ENCODE data around the gene CEMP1.

CEMP1 gene

DNA sequence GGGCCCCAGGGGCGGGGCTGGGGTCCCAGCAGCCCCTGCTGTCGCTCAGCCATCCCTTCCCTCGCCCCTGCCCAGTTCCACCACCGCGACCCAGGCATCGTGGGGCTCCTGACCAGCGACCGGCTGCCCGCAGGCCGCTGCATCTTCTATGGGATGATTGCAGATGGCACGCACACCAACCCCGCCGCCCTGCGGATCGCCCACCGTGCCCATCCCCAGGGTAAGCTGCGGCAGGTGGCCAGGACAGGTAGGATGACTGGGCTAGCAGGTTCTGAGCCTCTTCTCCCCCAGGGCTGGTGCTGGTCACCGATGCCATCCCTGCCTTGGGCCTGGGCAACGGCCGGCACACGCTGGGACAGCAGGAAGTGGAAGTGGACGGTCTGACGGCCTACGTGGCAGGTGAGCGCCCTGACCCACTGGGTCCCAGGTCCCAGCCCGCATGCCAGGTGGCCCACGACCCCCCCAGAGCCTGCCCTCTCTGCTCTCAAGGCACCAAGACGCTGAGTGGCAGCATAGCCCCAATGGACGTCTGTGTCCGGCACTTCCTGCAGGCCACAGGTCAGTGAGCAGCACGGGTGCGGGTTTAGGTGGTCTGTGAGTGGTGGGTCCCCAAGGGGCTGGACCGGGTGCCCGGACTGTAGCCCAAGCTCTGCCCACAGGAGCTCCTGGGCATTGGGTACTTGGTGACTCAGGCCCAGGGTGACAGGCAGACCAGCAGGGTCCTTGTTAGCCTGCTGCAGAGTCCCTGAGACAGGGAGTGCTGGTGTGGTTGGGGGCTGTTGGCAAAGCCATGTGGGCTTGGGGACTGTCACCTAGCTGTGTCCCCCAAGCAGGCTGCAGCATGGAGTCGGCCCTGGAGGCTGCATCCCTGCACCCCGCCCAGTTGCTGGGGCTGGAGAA, 2.8 kb downstream of the CEMP1 start:
- CTCF ChIA-PET: no interaction called here
- H3K27ac ChIP-seq: peak overlapping the region; percentile 91
- POLR2A ChIA-PET (ENCODE audit: low non-redundant PET): no interaction called here
- TF ChIP-seq, protein P1, sequence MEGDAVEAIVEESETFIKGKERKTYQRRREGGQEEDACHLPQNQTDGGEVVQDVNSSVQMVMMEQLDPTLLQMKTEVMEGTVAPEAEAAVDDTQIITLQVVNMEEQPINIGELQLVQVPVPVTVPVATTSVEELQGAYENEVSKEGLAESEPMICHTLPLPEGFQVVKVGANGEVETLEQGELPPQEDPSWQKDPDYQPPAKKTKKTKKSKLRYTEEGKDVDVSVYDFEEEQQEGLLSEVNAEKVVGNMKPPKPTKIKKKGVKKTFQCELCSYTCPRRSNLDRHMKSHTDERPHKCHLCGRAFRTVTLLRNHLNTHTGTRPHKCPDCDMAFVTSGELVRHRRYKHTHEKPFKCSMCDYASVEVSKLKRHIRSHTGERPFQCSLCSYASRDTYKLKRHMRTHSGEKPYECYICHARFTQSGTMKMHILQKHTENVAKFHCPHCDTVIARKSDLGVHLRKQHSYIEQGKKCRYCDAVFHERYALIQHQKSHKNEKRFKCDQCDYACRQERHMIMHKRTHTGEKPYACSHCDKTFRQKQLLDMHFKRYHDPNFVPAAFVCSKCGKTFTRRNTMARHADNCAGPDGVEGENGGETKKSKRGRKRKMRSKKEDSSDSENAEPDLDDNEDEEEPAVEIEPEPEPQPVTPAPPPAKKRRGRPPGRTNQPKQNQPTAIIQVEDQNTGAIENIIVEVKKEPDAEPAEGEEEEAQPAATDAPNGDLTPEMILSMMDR (conservative IDR thresholded peaks at IDR 0.05; ENCODE audit: low read depth): no peak
- no peak for DNase-seq (ENCODE audit: low spot score)

DNA sequence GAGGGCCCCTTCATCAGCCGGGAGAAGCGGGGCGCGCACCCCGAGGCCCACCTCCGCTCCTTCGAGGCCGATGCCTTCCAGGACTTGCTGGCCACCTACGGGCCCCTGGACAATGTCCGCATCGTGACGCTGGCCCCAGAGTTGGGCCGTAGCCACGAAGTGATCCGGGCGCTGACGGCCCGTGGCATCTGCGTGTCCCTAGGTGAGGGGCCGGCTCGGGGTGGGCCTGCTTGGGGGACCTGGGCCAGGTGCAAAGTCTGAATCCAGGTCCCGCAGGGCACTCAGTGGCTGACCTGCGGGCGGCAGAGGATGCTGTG, 3.5 kb downstream of the CEMP1 start:
- TF ChIP-seq, protein P1 (conservative IDR thresholded peaks at IDR 0.05; ENCODE audit: low read depth): no peak
- no peak overlapping the region for H3K27ac ChIP-seq
- CTCF ChIA-PET: no interaction called here
- DNase-seq (ENCODE audit: low spot score): no peak
- POLR2A ChIA-PET (ENCODE audit: low non-redundant PET): no interaction called here

DNA sequence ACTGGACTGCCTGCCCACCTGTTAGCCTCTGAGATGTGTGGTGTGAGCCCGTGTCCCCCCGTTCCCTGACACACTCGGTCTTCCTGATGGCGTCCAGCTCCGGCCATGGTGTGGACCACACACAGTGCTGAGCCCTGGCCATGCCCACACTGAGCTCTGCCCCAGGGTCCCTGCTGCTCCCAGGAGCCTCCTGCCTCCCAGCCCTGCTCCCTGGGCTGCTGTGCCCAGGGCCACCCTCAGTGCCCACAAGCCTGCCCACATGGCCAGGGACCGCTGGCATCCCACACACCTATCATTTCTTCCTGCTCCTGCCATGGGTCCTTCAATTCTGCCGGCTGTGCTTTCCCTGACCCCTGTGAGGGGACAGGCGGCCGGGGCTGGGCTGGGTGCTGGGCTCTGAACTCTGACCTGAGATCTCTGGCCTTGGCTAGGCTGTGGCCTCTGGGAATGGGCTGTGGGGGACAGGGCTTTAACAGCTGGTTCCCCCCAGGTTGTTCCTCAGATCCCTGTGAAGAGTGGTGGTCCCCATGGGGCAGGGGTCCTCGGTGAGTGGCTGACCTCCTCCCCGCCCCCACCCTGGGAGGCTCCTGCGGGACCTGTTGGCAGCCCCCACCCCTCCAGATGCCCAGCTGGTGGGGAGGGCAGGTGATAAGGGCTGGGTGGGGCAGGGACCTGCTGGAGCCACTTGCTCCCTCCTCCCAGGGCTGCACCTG, 4.0 kb downstream of the CEMP1 start:
- TF ChIP-seq, protein P1 (conservative IDR thresholded peaks at IDR 0.05; ENCODE audit: low read depth): no peak
- DNase-seq (ENCODE audit: low spot score): no peak
- CTCF ChIA-PET: no interaction called here
- H3K27ac ChIP-seq: peak overlapping the region; percentile 48
- POLR2A ChIA-PET (ENCODE audit: low non-redundant PET): no interaction called here

DNA sequence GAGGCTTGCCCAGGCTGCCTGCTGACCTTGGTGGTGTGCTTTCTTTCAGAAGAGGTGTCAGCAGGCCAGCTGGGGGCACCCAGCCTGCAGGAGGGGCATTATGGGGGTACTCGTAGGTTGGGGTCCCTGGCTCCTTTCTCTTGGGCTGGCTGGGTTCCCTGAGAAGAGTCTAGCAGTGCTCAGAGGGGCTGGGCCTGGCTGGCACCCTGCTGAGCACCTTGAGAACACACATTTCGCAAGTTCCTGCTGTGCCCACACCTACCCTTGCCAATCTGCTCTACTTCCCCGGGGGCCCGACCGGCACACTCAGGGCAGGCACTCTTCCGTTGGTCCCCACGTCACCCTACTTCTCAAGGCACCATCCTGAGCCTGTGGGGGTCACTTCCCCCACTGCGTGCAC, 5.1 kb downstream of the CEMP1 start:
- no peak for DNase-seq (ENCODE audit: low spot score)
- ChIA-PET CTCF (no interaction called here), POLR2A (ENCODE audit: low non-redundant PET) (no interaction called here)
- TF ChIP-seq, protein P1 (conservative IDR thresholded peaks at IDR 0.05; ENCODE audit: low read depth): no peak
- H3K27ac ChIP-seq: peak overlapping the region; percentile 48

DNA sequence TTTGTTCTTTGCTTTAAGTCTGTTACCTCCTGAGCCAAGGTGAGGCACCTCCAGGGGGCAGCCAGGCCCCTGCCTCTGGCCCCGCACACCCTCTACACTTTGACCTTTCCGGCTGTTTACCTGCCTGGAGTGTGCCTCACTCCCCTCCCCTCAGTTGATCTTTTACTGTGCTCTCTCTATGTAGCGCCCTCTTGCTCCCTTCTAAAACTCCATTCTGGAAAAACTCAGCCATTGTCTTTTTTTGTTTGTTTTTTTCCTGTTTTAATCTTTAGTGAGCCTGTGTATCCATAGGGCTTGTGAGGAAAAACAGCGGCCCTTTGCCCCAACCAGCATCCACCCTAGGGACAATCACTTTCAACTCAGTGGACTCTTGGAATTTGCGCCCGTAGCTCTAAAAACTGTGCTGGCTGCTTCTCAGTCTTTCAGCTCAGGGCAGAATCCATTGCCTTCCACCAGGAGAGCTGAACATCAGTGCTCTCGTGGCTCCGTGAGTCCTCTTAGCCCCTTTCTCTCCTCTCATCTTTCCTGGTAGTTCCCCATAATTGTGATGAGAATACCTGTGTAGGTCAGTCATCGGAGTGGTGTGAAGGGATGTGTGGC, 6.8 kb downstream of the CEMP1 start:
- H3K27ac ChIP-seq: peak overlapping the region; percentile 95
- no peak for DNase-seq (ENCODE audit: low spot score)
- ChIA-PET POLR2A (ENCODE audit: low non-redundant PET) (no interaction called here), CTCF (interaction anchor here (0.5 kb wide), 1 partner anchor 501 kb away, joined by 4 read pairs; no protein-coding TSS in a partner anchor)
- TF ChIP-seq, protein P1 (conservative IDR thresholded peaks at IDR 0.05; ENCODE audit: low read depth): no peak

DNA sequence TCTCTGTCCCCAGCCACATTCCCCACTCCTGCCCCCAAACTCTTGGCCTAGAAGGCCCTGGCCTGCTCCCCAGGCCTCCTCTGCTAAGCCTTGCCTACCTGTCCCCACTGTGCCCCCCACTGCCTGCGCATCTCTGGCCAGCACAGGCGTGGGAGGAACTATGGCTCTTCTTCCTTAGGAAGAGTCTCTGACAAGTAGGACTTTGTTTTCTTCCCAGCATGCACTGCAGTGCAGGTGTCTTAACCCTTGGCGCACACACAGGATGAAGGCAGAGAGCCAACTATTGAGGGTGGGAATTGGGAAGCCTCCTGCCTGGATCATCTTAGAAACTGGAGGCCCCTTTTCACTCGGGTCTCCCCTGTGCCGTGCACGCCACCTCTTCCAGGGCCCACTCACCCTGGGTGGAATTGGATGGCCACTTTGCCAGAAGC, 7.4 kb downstream of the CEMP1 start:
- DNase-seq (ENCODE audit: low spot score): no peak
- TF ChIP-seq, protein P1 (conservative IDR thresholded peaks at IDR 0.05; ENCODE audit: low read depth): no peak
- H3K27ac ChIP-seq: peak overlapping the region; percentile 95
- ChIA-PET CTCF (no interaction called here), POLR2A (ENCODE audit: low non-redundant PET) (no interaction called here)

Measured in RWPE1 (cell line).